EL (cell line): ENCODE measurements around the gene ALPK1.
"Not testable (repeated sequence)": the region's sequence is repeated elsewhere in the genome, so short reads cannot be mapped to it uniquely, and the experiment has no call there.

Experiments
- DNase-seq: peaks from one replicate; pipeline ENCODE4 v3.0.0-alpha.2; 2016

ALPK1 gene

DNA sequence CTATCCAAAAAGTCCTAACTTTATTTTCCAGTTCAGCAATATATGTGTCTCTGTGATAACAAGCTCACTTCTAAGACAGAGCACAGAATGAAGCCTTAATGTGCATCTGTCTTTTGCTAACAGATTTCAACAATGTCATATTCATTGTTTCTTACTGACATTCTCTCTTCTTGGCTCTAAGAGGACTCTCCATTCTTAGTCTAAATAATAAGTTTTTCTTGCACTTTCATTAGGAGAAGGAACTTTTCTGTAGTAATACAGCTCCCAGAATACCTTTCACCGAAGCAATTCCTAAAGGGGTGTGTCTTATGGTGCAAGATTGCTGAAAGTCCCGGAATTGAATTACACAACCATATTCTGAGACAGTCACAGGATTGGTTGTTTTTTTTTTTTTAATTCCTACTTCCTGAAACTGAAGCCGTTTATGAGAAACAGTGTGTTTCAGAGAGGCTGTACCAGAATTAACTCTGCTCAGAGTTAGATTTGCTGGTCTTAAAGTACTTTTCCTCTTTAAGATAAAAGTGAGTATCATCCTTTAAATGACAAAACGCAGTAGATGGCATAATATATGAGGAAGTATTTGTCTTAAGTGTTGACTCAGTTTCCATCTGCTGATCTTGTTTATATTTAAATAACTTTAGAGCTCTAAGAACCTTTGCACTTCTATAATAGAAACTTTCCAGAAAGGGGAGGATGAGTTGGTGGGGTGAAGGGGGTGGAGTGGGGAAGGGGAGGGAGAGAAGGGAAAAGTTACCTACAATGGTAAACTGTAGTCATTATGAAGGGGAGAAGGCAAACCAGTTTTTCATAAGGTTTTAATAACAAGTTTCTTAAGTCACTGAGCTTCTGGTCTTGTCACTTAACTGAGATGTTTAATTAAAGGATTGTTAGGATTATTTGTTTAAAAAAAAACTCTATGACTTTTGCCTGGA, at the start of gene ALPK1:
ALPK1 (plus strand) TSS at position 421 of the 932 bp plus-strand sequence.
- peak; percentile 82 for DNase-seq

DNA sequence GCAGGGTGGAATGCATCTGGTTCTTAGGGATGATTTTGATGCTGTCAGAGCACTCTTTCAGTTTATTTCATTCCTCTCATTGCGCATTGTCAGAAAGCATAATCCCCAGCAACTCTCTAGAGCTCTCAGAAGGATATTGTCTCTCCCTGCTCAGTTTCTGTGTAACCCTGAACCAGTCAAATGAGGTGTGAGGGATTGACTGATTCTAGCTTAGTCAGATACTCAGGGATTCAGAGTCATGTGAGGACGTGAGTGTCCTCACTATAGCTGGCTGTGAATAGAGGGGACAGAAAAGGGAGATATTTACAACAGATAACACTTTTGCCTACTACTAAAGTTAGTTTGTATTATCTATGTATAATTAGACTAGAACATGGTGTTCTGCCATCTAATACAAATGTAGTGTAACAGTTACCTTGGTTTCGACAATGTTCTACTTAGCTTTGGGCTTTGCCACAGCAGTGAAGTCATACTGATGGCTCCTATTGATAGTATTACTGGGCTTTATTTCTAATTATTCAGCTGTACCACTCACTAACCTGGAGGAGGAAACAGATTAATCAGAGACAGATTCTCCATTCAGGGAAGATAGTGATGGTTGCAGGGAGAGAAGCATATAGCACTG, 46.0 kb upstream of the ALPK1 start:
- no peak for DNase-seq

DNA sequence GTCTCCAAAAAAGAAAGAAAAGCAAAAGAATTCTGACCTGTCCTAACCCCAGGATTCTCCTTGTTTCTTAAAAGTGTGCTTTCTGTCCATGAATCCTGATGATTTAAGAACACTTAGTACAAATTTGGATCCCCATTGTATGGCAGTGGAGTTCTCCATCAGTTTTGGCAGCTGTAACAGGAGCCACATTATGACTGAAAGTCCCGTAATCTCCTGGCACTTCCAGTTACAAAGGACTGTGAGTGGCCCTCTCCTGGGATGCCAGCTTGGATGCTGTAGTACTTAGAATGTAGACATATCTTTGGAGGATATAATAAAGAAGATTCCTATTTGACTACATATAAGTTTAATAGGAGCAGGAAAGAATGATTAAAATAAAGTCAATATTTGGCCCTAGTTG, 44.9 kb upstream of the ALPK1 start:
- DNase-seq: no peak

DNA sequence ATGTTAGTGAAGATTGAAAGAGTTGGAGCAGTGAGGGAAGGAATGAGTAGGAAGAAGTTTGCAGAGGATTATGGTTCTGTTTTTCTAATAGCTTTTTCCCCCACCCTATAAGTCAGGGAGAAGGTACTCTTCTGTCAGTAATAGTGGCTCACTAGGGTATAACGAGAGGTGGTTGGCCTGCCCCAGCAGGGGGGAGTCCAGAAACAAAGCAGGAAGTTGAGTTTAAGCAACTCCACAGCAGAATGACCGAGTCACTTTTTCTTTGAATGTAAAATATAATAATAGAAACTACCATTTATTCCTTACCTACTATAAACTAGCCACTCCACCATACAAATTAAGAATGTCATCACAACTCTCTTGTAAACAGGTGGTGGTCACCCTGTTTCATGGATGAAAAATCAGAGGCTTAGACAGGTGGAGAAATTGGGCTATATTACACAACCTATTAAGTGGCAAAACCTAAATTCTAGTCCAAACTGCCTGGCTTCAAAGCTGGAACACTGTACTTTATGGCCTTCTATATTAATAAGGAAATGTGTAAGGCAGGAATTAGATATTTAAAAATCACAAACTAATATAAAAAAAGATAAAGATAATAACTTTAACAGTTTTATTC, 43.7 kb upstream of the ALPK1 start:
- DNase-seq: no peak

DNA sequence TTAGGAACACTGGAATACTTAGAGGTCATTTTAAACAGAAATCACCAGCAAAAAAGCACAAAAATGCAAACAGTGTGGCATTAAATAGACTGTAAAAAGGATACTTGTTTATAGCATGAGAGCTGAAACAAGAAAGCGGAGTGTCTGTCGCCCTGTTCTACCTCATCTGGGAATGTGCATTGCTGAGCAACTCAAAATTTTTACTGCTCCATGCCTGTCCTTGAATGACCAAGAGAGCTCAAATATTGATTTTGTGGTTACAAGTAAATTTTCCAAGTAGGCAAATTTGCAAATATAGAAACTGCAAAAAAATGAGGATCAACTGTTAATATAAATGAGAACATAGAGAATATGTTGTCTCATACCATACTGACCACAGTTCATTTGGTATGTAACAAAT, 40.1 kb upstream of the ALPK1 start:
- DNase-seq: no peak

DNA sequence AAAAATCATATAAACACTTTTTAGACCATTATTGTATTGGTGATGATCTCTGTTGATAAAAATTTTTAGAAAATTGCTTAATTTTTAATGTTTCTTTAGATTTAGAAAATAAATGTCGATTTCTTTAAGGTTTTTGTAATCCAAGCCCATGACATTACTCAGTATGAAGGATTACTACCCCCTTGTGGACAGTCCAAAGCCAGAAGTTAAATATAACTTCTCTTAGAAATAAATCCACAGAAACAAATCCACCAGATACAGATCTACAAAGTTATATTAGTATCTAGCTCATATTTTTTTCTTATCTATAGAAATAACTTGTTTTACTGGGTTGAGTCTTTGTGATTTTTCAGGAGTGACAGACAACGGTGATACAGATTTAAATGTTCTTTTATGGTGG, 30.3 kb upstream of the ALPK1 start:
- peak; percentile 28 for DNase-seq

DNA sequence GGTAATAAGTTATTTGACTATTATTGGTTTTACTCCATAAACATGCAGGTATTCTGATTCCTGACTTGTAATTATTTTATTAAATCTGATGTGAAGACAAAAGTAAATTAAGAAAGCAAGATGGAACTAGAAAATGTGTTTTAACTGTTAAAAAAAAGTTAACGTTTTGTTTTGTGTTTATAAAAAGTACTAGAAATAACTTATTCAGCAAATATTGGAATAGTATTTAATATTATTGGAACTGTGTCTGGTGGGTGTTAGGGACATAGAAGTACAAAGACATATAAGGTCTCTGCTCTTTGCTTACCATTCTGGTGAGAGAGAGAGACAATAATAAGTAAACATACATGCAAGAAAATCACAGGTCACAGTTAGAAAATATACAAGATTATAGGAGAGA, 27.1 kb upstream of the ALPK1 start:
- no peak for DNase-seq

DNA sequence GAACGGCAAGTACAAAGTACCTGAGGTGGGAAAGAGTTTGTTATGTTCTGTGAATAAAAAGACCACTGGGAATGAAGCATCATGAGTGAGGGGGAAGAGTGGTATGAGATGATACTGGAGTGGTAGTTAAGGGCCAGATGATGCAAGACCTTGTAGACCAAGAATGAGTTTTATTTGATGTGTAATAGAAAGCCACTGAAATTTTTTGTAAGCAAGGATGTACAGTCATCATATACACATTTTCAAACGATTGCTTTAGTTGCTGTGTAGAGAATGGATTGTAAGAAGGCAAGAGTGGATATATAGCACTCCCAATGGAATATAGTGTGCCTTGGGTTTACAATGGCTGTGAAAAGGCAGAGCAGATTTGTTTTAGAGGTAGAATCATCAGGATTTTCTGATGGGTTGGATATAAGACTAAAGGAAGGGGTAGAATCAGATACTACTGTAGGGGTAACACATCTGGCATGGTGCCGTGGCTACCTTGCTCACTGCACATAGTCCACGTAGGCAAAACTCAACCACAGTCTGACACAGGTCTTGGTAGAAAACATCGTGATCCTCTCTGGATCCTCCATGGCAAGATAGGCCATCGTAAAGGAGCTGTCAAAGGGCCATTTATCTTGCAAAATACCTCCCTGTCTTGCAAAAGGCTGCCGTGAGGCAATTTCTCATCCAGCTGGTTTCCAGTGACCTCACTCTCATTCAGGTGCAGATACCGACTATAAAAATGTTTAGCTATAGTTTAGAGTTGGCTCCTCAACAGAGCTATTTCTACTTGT, 26.3 kb upstream of the ALPK1 start:
- peak; percentile 76 for DNase-seq

DNA sequence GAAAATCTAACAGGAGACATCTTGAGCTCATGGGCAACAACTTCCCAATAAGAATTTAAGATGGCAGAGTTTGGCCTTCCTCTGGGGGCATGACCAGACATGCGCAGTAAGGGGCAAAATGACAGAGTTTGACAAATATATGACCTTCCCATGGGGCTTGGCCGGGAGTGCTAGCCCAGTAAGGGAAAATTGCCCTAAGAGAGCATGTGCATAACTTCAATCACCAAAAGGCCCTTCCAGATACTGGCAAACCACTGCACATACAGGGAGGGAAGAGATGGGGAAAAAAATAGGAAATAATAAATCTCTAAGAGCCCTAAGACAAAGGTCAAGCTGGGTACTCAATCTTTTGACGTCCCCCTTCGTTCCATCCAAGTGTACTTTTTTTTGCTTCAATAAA, 24.9 kb upstream of the ALPK1 start:
- no peak for DNase-seq

DNA sequence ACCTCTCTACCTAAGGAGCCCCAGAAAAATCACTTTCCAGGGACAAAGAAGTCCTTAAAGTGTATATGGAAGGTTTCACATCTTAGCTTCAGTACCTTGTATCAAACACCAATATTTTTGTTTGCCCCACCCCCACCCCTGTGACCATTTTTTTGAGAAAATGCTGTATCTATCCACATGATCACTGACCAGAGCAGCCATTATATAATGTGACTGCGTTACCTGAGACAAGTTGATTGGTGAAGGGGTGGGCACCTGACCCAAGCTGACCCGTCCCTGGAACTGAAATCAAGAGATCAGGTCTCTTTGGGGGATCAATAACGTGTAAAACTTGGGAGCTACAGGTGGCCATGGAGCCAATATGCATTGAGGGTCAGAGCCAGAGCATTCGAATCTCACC, 22.2 kb upstream of the ALPK1 start:
- DNase-seq: no peak

DNA sequence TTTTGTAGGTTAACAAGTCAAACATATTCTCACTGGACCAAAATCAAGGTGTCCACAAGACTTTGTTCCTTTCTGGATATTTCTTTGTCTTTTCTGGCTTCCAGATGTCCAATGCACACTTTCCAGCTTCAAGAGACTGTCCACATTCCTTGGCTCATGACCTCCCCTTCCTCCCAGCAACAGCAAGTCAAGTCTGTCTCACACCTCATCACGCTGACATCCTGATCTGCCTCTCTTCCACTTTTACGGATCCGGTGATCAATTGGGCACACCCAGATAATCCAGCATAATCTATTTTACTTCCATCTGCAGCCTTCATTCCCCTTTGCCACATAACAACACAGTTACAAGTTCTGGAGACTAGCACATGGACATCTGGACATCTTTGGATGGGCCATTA, 21.1 kb upstream of the ALPK1 start:
- DNase-seq: no peak

DNA sequence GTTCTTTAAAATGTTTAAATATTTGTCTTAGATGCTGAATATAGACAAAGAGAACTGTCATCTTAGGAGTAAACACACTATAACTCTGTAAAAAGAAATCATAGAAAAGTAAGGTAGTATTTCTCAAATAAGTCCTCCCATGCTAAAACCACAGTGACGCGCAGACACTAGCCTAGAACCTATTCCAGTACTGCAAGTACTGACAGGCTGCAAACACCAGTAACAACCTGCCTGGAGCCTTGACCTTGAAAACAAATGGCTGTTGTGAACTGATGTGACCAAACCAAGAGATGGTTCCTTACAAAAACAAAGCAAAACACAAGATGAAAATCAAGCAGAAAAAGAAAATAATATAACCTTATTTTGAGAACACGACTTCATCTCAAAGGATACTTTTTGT, 19.9 kb upstream of the ALPK1 start:
- DNase-seq: no peak

DNA sequence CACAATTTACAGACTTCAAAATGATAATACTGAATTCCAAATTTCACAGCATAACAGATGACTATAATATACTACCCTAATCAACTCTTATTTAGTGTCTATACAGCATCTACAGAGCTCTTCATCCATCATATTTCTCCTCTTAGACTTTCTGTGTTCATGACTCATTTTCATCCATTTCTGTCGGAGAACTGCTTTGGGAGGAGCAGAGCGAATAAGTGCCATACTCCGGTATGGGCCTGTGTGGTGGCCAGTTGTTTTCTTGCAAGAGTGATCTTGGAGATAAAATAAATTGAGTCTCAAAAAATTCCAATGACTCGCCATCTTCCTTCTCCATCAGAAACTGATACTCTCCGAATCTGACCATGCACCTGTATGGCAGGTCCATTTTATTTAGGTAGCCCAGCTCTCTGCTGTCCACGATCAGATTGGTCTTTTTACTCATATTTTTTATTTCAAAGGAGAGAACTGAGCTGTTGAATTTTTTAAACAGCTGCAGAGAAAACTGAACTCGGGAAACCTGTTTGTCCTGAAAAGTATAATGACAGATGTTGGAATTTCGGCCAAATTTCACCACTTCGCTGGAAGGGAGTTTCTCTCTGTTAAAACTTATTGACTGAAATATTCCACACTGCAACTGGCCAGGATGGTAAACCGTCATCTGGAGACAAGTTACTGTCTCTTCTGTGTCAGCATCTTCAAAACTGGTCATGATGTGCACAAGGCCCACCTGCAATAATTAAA, 19.3 kb upstream of the ALPK1 start:
- no peak for DNase-seq

DNA sequence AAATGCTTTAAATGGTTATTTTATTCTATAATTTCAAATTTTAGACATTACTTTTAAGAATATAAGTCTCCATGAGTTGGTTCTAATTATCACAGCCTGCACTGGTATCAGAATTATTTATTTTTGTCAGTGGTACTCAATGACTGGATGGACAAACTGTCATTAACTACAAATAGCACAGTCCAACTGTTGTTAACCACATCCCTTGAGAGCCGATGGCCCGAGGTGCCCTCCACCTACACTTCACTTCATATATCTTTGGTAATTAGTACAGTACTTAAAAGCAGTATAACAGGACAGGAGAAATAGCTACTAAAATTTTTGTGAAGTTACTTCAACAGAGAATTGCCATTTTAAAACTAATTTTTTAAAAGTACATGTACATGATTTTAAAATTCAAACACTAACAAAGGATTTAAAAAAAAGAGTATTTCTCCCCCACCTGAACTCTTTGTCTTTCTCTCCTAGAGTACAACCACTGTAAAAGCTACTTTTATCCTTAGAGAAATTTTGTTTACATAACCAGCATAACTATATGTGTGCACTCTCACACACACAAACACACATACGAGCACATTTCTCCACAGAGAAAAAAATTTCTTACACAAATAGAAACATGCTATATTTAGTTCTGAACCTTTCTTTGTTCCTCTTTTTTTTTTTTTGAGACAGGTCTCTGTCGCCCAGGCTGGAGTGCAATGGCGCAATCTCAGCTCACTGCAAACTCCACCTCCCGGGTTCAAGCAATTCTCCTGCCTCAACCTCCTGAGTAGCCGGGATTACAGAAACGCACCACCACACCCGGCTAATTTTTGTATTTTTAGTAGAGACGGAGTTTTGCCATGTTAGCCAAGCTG, 17.9 kb upstream of the ALPK1 start:
- DNase-seq: no peak

DNA sequence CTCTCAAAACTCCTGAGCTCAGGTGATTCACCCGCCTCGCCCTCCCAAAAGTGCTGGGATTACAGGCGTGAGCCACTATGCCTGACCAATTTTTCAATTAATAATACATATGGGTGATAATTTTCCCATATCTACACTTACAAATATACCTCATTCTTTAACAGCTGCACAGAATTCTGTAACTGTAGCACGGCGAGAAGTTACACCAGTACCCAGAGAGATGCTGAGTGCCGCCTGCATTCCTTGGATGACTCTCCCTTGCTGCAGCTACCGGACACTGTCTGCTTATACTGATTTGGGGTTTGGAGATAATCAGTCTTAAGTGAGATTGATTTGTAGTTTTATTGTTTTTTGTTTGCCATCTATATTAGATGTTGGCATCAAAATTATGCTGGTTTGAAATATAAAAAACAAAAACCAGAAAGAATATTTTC, 17.3 kb upstream of the ALPK1 start:
- DNase-seq: no peak

DNA sequence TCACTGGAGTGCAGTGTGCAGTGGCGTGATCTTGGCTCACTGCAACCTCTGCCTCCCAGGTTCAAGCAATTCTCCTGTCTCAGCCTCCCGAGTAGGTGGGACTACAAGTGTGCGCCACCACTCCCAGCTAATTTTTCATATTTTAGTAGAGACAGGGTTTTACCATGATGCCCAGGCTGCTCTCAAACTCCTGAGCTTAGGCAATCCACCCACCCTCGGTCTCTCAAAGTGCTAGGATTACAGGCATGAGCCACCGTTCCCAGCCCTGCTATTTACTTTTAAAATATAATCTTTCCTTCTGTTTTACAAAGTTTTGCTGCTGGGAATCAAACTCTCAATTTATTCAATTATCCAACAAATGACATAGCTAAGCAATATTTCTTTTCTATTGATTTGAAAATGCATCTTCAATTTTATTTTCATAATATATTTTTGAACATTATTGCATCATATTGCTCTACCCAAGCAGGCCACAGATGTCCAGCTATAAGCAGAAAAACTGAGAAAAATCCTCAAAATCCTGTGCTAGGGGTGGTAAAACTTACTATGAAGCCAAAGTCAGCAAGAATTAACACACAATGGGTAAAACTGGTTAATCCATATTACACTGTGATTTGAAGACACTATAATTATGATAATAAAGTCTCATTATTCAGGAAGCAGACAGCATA, 16.6 kb upstream of the ALPK1 start:
- DNase-seq: no peak

DNA sequence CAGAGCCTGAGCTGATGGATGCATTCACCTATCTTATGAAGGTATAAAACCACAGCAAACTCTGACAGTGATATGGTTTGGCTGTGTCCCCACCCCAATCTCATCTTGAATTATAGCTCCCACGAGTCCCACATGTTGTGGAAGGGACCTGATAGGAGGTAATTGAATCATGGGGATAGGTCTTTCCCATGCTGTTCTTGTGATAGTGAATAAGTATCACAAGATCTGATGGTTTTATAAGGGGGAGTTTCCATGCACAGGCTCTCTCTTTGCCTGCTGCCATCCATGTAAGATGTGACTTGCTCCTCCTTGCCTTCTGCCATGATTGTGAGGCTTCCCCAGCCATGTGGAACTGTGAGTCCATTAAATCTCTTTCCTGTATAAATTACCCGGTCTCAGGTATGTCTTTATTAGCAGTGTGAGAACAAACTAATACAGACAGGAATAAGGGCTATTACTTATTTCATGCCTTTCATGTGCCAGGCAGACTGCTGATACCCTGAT, 15.2 kb upstream of the ALPK1 start:
- DNase-seq: not testable (repeated sequence)

DNA sequence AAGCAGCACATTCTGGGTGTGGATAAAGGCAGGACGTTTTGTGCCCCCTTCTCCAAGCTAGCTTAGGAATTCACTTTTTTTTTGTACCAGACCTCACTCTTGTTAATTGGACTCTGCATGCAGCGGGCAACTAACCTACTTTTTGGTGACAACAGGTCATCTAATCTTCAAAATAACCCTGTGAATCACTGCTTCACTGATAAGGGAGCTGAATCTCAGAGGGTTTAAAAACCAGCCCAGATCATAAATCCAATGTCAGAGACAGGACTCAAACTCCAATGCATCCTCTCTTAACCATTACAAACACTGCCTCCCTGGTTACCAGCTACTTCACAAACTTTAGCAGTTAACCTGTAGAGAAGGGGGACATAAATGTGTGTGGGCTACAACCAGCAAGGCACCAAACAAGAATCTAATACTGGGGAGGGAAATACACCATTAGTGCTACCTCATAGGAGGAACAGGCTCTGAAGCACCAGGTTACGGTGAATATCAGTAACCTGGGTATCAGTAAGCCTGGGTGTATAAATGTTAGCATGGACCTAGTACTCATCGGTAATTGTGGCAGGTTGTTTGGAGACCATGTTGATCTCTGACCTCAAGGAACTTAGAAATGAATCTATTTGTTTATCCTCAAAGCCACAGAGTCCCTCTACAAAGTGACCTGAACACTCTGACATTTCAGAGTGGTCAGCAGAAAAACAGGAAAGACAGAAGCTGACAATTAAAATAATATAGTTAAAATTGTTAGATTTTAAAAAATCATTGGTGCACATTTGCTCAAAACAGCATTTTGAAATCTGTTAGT, 14.1 kb upstream of the ALPK1 start:
- DNase-seq: no peak

DNA sequence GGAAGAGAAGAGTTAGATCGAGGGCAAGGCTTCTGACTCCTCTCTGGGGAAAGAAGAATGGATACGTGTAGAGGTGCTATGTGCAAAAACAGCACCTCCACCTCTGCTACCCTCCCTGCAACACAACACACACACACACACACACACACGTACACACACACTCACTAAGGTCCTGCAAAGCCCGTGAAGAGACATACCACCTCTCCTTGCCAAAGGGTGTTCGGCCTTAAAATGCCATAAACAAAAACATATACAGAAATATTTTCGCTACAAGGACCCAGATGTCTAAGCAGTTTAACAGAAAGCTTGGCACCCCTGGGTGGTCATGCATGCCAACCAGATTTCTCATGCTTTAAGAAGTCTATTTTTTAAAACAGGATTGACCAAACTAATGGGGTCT, 13.0 kb upstream of the ALPK1 start:
- peak; percentile 29 for DNase-seq
